Breast epithelium (tissue), 3 donors: ENCODE data around the gene RELA.

ENCODE experiments used
- POLR2A ChIP-seq: fragments of 450-650 bp; IDR thresholded peaks from one replicate; pipeline ENCODE4 v1.6.1; 2016; ENCODE audit warnings: antibody characterized with exemption, mild to moderate bottlenecking, moderate library complexity
- TF ChIP-seq, protein P1 (sequence below), 3 donors: fragments of 450-650 bp; IDR thresholded peaks; one replicate each; pipeline ENCODE4 v1.5.1; 2016 to 2017; ENCODE audit warnings: antibody characterized with exemption in 3 of 3, mild to moderate bottlenecking in 3 of 3, moderate library complexity in 3 of 3

DNA sequence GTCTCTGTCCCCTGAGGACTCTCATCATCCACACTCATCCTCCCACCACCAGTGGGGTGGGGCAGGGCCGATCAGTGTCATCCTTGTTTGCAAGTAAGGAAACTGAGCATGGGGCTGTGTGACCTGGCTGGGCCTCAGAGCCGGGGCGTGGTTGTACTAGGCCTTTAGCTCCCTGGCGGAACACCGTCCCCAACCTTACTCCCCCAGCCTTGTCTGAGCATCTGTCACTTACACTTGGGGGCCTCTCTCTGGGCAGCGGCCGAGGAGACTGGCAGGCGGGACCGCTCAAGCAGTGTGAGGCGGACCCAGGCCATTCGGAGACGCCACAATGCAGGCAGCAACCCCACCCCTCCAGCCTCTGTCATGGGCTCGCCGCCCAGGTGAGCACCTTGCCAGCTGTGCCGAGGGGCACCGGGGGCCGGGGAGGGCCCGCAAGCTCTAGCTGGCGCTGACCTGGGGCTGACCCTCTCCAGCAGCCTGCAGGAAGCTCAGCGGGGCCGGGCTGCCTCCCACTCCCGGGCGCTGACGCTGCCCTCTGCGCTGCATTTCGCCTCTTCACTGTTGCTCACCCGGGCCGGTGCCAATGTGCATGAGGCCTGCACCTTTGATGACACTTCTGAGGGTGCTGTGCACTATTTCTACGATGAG, 43.3 kb downstream of the RELA start:
- TF ChIP-seq, protein P1, sequence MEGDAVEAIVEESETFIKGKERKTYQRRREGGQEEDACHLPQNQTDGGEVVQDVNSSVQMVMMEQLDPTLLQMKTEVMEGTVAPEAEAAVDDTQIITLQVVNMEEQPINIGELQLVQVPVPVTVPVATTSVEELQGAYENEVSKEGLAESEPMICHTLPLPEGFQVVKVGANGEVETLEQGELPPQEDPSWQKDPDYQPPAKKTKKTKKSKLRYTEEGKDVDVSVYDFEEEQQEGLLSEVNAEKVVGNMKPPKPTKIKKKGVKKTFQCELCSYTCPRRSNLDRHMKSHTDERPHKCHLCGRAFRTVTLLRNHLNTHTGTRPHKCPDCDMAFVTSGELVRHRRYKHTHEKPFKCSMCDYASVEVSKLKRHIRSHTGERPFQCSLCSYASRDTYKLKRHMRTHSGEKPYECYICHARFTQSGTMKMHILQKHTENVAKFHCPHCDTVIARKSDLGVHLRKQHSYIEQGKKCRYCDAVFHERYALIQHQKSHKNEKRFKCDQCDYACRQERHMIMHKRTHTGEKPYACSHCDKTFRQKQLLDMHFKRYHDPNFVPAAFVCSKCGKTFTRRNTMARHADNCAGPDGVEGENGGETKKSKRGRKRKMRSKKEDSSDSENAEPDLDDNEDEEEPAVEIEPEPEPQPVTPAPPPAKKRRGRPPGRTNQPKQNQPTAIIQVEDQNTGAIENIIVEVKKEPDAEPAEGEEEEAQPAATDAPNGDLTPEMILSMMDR (IDR thresholded peaks at IDR 0.05), result no peak
- no peak for TF ChIP-seq POLR2A
